ENCODE data around the gene GMNN.

- TF ChIP-seq CTCF (IDR thresholded peaks at IDR 0.05) (no peak), POLR2A (IDR thresholded peaks at IDR 0.05) (no peak)
Observed at GRCh38 chr6:24788031-24788665, 13.4 kb downstream of the GMNN start.

Measured in thyroid gland (tissue), 4 donors.